NCI-H345 treated with DMSO at 0.1 percent for 48 hours (cell line): ENCODE data around the gene C16orf89.

ENCODE experiments used
- DNase-seq: peaks from one replicate; lab custom pipeline; 2025; ENCODE audit not compliant: unreplicated experiment; lab: John Stamatoyannopoulos, UW

Gene C16orf89

GRCh38 chr16:5031601-5032000, 34.2 kb downstream of the C16orf89 start:
- no peak for DNase-seq

- DNase-seq: no peak
Measured at GRCh38 chr16:5030251-5030870, 35.4 kb downstream of the C16orf89 start.

- DNase-seq: no peak
Measured at GRCh38 chr16:5028950-5029475, 36.7 kb downstream of the C16orf89 start.

GRCh38 chr16:5027575-5028235, 38.1 kb downstream of the C16orf89 start:
- no peak for DNase-seq

- DNase-seq: no peak
Measured at GRCh38 chr16:5027086-5027485, 38.7 kb downstream of the C16orf89 start.

- DNase-seq: no peak
Measured at GRCh38 chr16:5026664-5027063, 39.1 kb downstream of the C16orf89 start.

GRCh38 chr16:5025171-5025632, 40.6 kb downstream of the C16orf89 start:
- DNase-seq: peak; percentile 38

- peak; percentile 41 for DNase-seq
Measured at GRCh38 chr16:5024632-5025031, 41.1 kb downstream of the C16orf89 start.

- DNase-seq: no peak
Measured at GRCh38 chr16:5022521-5022920, 43.2 kb downstream of the C16orf89 start.

- no peak for DNase-seq
Measured at GRCh38 chr16:5020551-5020950, 45.2 kb downstream of the C16orf89 start.

- no peak for DNase-seq
Measured at GRCh38 chr16:5019775-5020174, 46.0 kb downstream of the C16orf89 start.

- no peak for DNase-seq
Measured at GRCh38 chr16:5018793-5019192, 47.0 kb downstream of the C16orf89 start.

- no peak for DNase-seq
Measured at GRCh38 chr16:5017678-5017969, 48.1 kb downstream of the C16orf89 start.

GRCh38 chr16:5016967-5017677, 48.6 kb downstream of the C16orf89 start:
- DNase-seq: no peak

GRCh38 chr16:5015887-5016286, 49.9 kb downstream of the C16orf89 start:
- DNase-seq: no peak

- DNase-seq: no peak
Measured at GRCh38 chr16:5015351-5015750, 50.4 kb downstream of the C16orf89 start.

GRCh38 chr16:5012887-5013286, 52.9 kb downstream of the C16orf89 start:
- DNase-seq: no peak

GRCh38 chr16:5011637-5012036, 54.1 kb downstream of the C16orf89 start:
- no peak for DNase-seq

GRCh38 chr16:5010576-5011329, 55.0 kb downstream of the C16orf89 start:
- DNase-seq: no peak

- DNase-seq: no peak
Measured at GRCh38 chr16:5008311-5008731, 57.4 kb downstream of the C16orf89 start.

GRCh38 chr16:5007256-5007655, 58.5 kb downstream of the C16orf89 start:
- no peak for DNase-seq
